Smooth muscle cell (in vitro differentiated cells): ENCODE data around the gene MEGF6. TPM values are rescaled to one million over a fixed set of nuclear protein-coding genes. Genes with fewer than 3 reads are reported as not detected.

Source experiments
- DNase-seq: peaks from one replicate; lab custom pipeline; 2025; ENCODE audit not compliant: unreplicated experiment; lab: John Stamatoyannopoulos, UW
- H2AFZ ChIP-seq: fragments of 200-600 bp; sonication (generic); 2 replicates; pipeline ENCODE4 v1.6.0; 2016; ENCODE audit warnings: antibody characterized with exemption, low read depth, mild to moderate bottlenecking
- H3F3A ChIP-seq: fragments of 200-600 bp; sonication (generic); 2 replicates; pipeline ENCODE4 v1.6.0; 2017; ENCODE audit warnings: antibody characterized with exemption, low read depth
- H3K27ac ChIP-seq: fragments of 200-600 bp; sonication (generic); 2 replicates; pipeline ENCODE4 v1.5.1; 2016; ENCODE audit warnings: low read depth, mild to moderate bottlenecking
- H3K27me3 ChIP-seq: fragments of 200-600 bp; sonication (generic); 2 replicates; pipeline ENCODE4 v1.6.1; 2016; ENCODE audit warnings: low read depth, mild to moderate bottlenecking
- H3K36me3 ChIP-seq: fragments of 200-600 bp; sonication (generic); 2 replicates; pipeline ENCODE4 v1.5.1; 2016; ENCODE audit warnings: low read depth
- H3K4me1 ChIP-seq: fragments of 200-600 bp; sonication (generic); 2 replicates; pipeline ENCODE4 v1.5.1; 2016; ENCODE audit warnings: low read depth
- H3K4me2 ChIP-seq: fragments of 200-600 bp; sonication (generic); 2 replicates; pipeline ENCODE4 v1.6.0; 2016; ENCODE audit warnings: mild to moderate bottlenecking
- H3K4me3 ChIP-seq: fragments of 200-600 bp; sonication (generic); 2 replicates; pipeline ENCODE4 v1.5.1; 2016; ENCODE audit warnings: mild to moderate bottlenecking
- H3K79me2 ChIP-seq: fragments of 200-600 bp; sonication (generic); 2 replicates; pipeline ENCODE4 v1.6.0; 2016; ENCODE audit warnings: low read depth, mild to moderate bottlenecking
- H3K9ac ChIP-seq: fragments of 200-600 bp; sonication (generic); 2 replicates; pipeline ENCODE4 v1.6.0; 2016; ENCODE audit warnings: low read depth
- H3K9me3 ChIP-seq: fragments of 200-600 bp; sonication (generic); replicated peaks from 2 replicates; pipeline ENCODE4 v1.5.1; 2016; ENCODE audit warnings: low read depth
- H4K20me1 ChIP-seq: fragments of 200-600 bp; sonication (generic); 2 replicates; pipeline ENCODE4 v1.6.0; 2016; ENCODE audit warnings: low read depth
- CTCF ChIP-seq: fragments of 200-600 bp; sonication (generic); IDR thresholded peaks from 2 replicates; pipeline ENCODE4 v1.5.1; 2017; ENCODE audit warnings: borderline replicate concordance, mild to moderate bottlenecking, antibody characterized with exemption; ENCODE audit not compliant: insufficient read depth, poor library complexity, severe bottlenecking
- WGBS: methylation state at CpG from one replicate; pipeline ENCODE4 v1.1.7; 2016; ENCODE audit warnings: low lambda C conversion rate; 5-methylcytosine and 5-hydroxymethylcytosine counted together
- polyA plus RNA-seq: library from polyadenylated mRNA; unstranded; fragments of >200 nt; fragmentation: Nextera tagmentation; extraction: Ambion mirVana; gene quantifications from 2 replicates; pipeline ENCODE4 v1.2.1, GENCODE V29; 2016
- total RNA-seq: library from RNA; depleted of rRNA; stranded (reverse); fragments of >200 nt; gene quantifications from 2 replicates; pipeline ENCODE4 v1.2.3, GENCODE V29; 2014

Gene MEGF6
- total and polyA plus RNA-seq, 2 experiments from 2014 or later, result 6.5 to 12.8 TPM

GRCh38 chr1:3640121-3640837 lies 29.0 kb upstream of the MEGF6 start:
- no peak overlapping the region for H3K4me2 ChIP-seq
- H3K9ac ChIP-seq, result no peak overlapping the region
- no peak for DNase-seq
- H2AFZ ChIP-seq, result no peak overlapping the region
- no peak for TF ChIP-seq CTCF
- H3K79me2 ChIP-seq, result no peaks in the 10 kb centered on the region
- H3K27ac ChIP-seq, result no peak overlapping the region
- no peak overlapping the region for H3K4me3 ChIP-seq
- H3F3A ChIP-seq, result no peaks in the 10 kb centered on the region
- H3K27me3 ChIP-seq, result no peaks in the 10 kb centered on the region
- no peaks in the 10 kb centered on the region for H4K20me1 ChIP-seq
- 92% methylated on average over 27 of the region's 36 CpGs for WGBS
- H3K36me3 ChIP-seq, result no peaks in the 10 kb centered on the region
- no peaks in the 10 kb centered on the region for H3K4me1 ChIP-seq
- no peaks in the 10 kb centered on the region for H3K9me3 ChIP-seq

GRCh38 chr1:3639397-3639911 lies 28.1 kb upstream of the MEGF6 start:
- H3K4me2 ChIP-seq, result no peak overlapping the region
- H3K9me3 ChIP-seq, result no peaks in the 10 kb centered on the region
- H4K20me1 ChIP-seq, result no peaks in the 10 kb centered on the region
- H3K9ac ChIP-seq, result no peak overlapping the region
- H3K4me3 ChIP-seq, result no peak overlapping the region
- H3K79me2 ChIP-seq, result no peaks in the 10 kb centered on the region
- DNase-seq, result no peak
- H3K27ac ChIP-seq, result no peak overlapping the region
- H3K27me3 ChIP-seq, result no peaks in the 10 kb centered on the region
- no peak overlapping the region for H2AFZ ChIP-seq
- no peaks in the 10 kb centered on the region for H3F3A ChIP-seq
- H3K4me1 ChIP-seq, result no peaks in the 10 kb centered on the region
- no peak for TF ChIP-seq CTCF
- WGBS, result 96% methylated on average over 23 of the region's 23 CpGs
- no peaks in the 10 kb centered on the region for H3K36me3 ChIP-seq

- Histone ChIP-seq H3K4me2 (no peak overlapping the region), H4K20me1 (no peaks in the 10 kb centered on the region), H3K36me3 (no peaks in the 10 kb centered on the region), H3F3A (no peaks in the 10 kb centered on the region), H3K79me2 (no peaks in the 10 kb centered on the region), H3K4me3 (no peak overlapping the region), H3K9me3 (no peaks in the 10 kb centered on the region), H3K4me1 (no peaks in the 10 kb centered on the region), H2AFZ (no peak overlapping the region), H3K27me3 (no peaks in the 10 kb centered on the region), H3K27ac (no peak overlapping the region), H3K9ac (no peak overlapping the region)
- no peak for TF ChIP-seq CTCF
- WGBS, result 50% methylated on average over 15 of the region's 15 CpGs
- no peak for DNase-seq
These were observed 27.4 kb upstream of the MEGF6 start for GRCh38 chr1:3638676-3639075.

- DNase-seq, result no peak
- Histone ChIP-seq H3K4me1 (no peaks in the 10 kb centered on the region), H3K4me3 (no peak overlapping the region), H4K20me1 (no peaks in the 10 kb centered on the region), H3F3A (no peaks in the 10 kb centered on the region), H2AFZ (no peak overlapping the region), H3K4me2 (no peak overlapping the region), H3K27me3 (no peaks in the 10 kb centered on the region), H3K27ac (no peak overlapping the region), H3K79me2 (no peaks in the 10 kb centered on the region), H3K36me3 (no peaks in the 10 kb centered on the region), H3K9ac (no peak overlapping the region), H3K9me3 (no peaks in the 10 kb centered on the region)
- WGBS, result 89% methylated on average over 12 of the region's 12 CpGs
- TF ChIP-seq CTCF, result no peak
These were observed 26.7 kb upstream of the MEGF6 start for GRCh38 chr1:3638027-3638426.
